HEK293 (cell line): Measurements from ENCODE around the gene THAP11.

Source experiments
- BCL11A ChIP-seq: fragments of 450-650 bp; formaldehyde crosslinking; IDR thresholded peaks from 2 replicates; pipeline ENCODE4 v1.5.1; 2016; ENCODE audit warnings: low read depth, missing biosample characterization, missing genetic modification characterization
- HOXC10 ChIP-seq: sonication (generic); formaldehyde crosslinking; IDR thresholded peaks from 2 replicates; pipeline ENCODE4 v1.8.1; 2023; ENCODE audit warnings: mild to moderate bottlenecking, missing genetic modification reagents
- KLF1 ChIP-seq: fragments of 450-650 bp; formaldehyde crosslinking; IDR thresholded peaks from 2 replicates; pipeline ENCODE4 v1.5.1; 2016; ENCODE audit warnings: missing biosample characterization, missing genetic modification characterization
- REST ChIP-seq: fragments of 450-650 bp; formaldehyde crosslinking; IDR thresholded peaks from 2 replicates; pipeline ENCODE4 v1.5.1; 2016; ENCODE audit warnings: missing biosample characterization, missing genetic modification characterization
- ZBTB44 ChIP-seq: fragments of 450-650 bp; IDR thresholded peaks from 2 replicates; pipeline ENCODE4 v1.5.1; 2018; ENCODE audit warnings: missing biosample characterization, mild to moderate bottlenecking, missing genetic modification characterization
- ZFHX2 ChIP-seq: fragments of 450-650 bp; formaldehyde crosslinking; conservative IDR thresholded peaks from 2 replicates; pipeline ENCODE4 v1.5.1; 2016; ENCODE audit warnings: missing biosample characterization, missing genetic modification characterization
- ZFP69B ChIP-seq: fragments of 450-650 bp; formaldehyde crosslinking; IDR thresholded peaks from 2 replicates; pipeline ENCODE4 v1.5.1; 2016; ENCODE audit warnings: missing biosample characterization, missing genetic modification characterization
- ZNF140 ChIP-seq: fragments of 450-650 bp; formaldehyde crosslinking; IDR thresholded peaks from 2 replicates; pipeline ENCODE4 v1.5.1; 2016; ENCODE audit warnings: missing biosample characterization, missing genetic modification characterization
- ZNF155 ChIP-seq: fragments of 450-650 bp; formaldehyde crosslinking; IDR thresholded peaks from 2 replicates; pipeline ENCODE4 v1.5.1; 2016; ENCODE audit warnings: missing biosample characterization, missing genetic modification characterization
- ZNF169 ChIP-seq: fragments of 450-650 bp; formaldehyde crosslinking; IDR thresholded peaks from 2 replicates; pipeline ENCODE4 v1.5.1; 2016; ENCODE audit warnings: missing biosample characterization, missing genetic modification characterization
- ZNF19 ChIP-seq: fragments of 450-650 bp; formaldehyde crosslinking; IDR thresholded peaks from 2 replicates; pipeline ENCODE4; 2016; ENCODE audit warnings: missing biosample characterization, missing genetic modification characterization, low read depth
- ZNF350 ChIP-seq: fragments of 450-650 bp; formaldehyde crosslinking; IDR thresholded peaks from 2 replicates; pipeline ENCODE4 v1.5.0; 2017; ENCODE audit warnings: missing biosample characterization, mild to moderate bottlenecking, missing genetic modification characterization
- ZNF366 ChIP-seq: fragments of 450-650 bp; formaldehyde crosslinking; conservative IDR thresholded peaks from 2 replicates; pipeline ENCODE4 v1.5.1; 2016; ENCODE audit warnings: missing biosample characterization, missing genetic modification characterization
- ZNF394 ChIP-seq: fragments of 450-650 bp; formaldehyde crosslinking; IDR thresholded peaks from 2 replicates; pipeline ENCODE4 v1.5.1; 2016; ENCODE audit warnings: missing biosample characterization, missing genetic modification characterization, mild to moderate bottlenecking, moderate library complexity, borderline replicate concordance
- ZNF510 ChIP-seq: fragments of 450-650 bp; formaldehyde crosslinking; IDR thresholded peaks from 2 replicates; pipeline ENCODE4 v1.5.1; 2018; ENCODE audit warnings: mild to moderate bottlenecking, missing genetic modification characterization, missing biosample characterization; ENCODE audit not compliant: insufficient replicate concordance
- ZNF529 ChIP-seq: fragments of 450-650 bp; formaldehyde crosslinking; IDR thresholded peaks from 2 replicates; pipeline ENCODE4 v1.5.1; 2017; ENCODE audit warnings: missing genetic modification characterization, missing biosample characterization; ENCODE audit not compliant: insufficient replicate concordance
- ZNF530 ChIP-seq: fragments of 450-650 bp; formaldehyde crosslinking; IDR thresholded peaks from 2 replicates; pipeline ENCODE4 v1.5.1; 2016; ENCODE audit warnings: low read depth, missing biosample characterization, missing genetic modification characterization
- ZNF629 ChIP-seq: fragments of 450-650 bp; formaldehyde crosslinking; IDR thresholded peaks from 2 replicates; pipeline ENCODE4 v1.5.1; 2017; ENCODE audit warnings: missing biosample characterization, missing genetic modification characterization
- ZNF664 ChIP-seq: fragments of 450-650 bp; formaldehyde crosslinking; IDR thresholded peaks from 2 replicates; pipeline ENCODE4 v1.5.1; 2016; ENCODE audit warnings: missing biosample characterization, missing genetic modification characterization
- ZNF707 ChIP-seq: fragments of 450-650 bp; formaldehyde crosslinking; IDR thresholded peaks from 2 replicates; pipeline ENCODE4 v1.5.1; 2016; ENCODE audit warnings: missing biosample characterization, missing genetic modification characterization
- ZNF777 ChIP-seq: fragments of 450-650 bp; formaldehyde crosslinking; IDR thresholded peaks from 2 replicates; pipeline ENCODE4 v1.5.1; 2017; ENCODE audit warnings: missing biosample characterization, missing genetic modification characterization, borderline replicate concordance
- ZNF830 ChIP-seq: fragments of 450-650 bp; IDR thresholded peaks from 2 replicates; pipeline ENCODE4 v1.5.0; 2018; ENCODE audit warnings: missing biosample characterization, missing genetic modification characterization, low read depth, mild to moderate bottlenecking, moderate library complexity
- ZSCAN16 ChIP-seq: fragments of 450-650 bp; formaldehyde crosslinking; IDR thresholded peaks from 2 replicates; pipeline ENCODE4 v1.5.1; 2016; ENCODE audit warnings: missing biosample characterization, missing genetic modification characterization
- TF ChIP-seq, protein P1 (sequence below): fragments of 450-650 bp; formaldehyde crosslinking; IDR thresholded peaks from 2 replicates; pipeline ENCODE4 v1.5.1; 2016; ENCODE audit warnings: missing biosample characterization, missing genetic modification characterization, low read depth
- TF ChIP-seq, protein P2 (sequence below): fragments of 450-650 bp; formaldehyde crosslinking; conservative IDR thresholded peaks from 2 replicates; pipeline ENCODE4 v1.5.1; 2016; ENCODE audit warnings: low read depth, missing biosample characterization, missing genetic modification characterization
- TF ChIP-seq, protein P3 (sequence below): fragments of 450-650 bp; formaldehyde crosslinking; IDR thresholded peaks from 2 replicates; pipeline ENCODE4 v1.5.1; 2016; ENCODE audit warnings: missing biosample characterization, missing genetic modification characterization
- TF ChIP-seq, protein P4 (sequence below): fragments of 450-650 bp; IDR thresholded peaks from 2 replicates; pipeline ENCODE4 v1.5.1; 2018; ENCODE audit warnings: missing biosample characterization, missing genetic modification characterization

The THAP11 gene

DNA sequence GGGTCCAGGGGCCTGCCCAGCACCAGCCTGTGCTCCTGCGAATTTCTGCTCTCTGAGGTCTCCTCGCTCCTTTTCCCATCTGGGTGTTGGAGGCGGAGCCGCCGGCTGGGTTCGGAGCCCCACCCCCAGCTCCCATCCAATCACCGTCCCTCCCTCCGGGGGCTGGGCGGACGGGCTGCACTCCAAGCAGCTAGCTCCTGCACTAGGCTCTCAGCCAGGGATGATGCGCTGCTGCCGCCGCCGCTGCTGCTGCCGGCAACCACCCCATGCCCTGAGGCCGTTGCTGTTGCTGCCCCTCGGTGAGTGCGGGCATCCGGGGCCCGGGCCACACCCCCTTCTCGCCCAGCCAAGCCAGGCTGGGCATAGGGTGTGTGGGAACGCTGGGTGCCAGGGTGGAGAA is 42.6 kb downstream of the THAP11 start, which contains the start of gene NRN1L (continued):
- TF ChIP-seq ZNF777 (tag by site-specific recombination) (no peak), KLF1 (0 out of 2 replicates have a peak, but pooled peaks have one; percentile 61), ZNF530 (tag by site-specific recombination) (no peak), ZNF350 (tag by site-specific recombination) (no peak), ZNF19 (tag by site-specific recombination) (no peak), ZFP69B (tag by site-specific recombination) (no peak), HOXC10 (CRISPR knock-in tag) (no peak), REST (no peak), ZNF155 (tag by site-specific recombination) (no peak), ZNF629 (no peak), ZNF394 (tag by site-specific recombination) (no peak), ZNF664 (no peak), ZNF366 (no peak), BCL11A (no peak), ZBTB44 (tag by site-specific recombination) (peak; percentile 99), ZNF830 (tag by site-specific recombination) (no peak), ZNF707 (tag by site-specific recombination) (no peak), ZSCAN16 (tag by site-specific recombination) (no peak), ZNF529 (tag by site-specific recombination) (no peak), ZFHX2 (no peak), ZNF510 (no peak), ZNF169 (tag by site-specific recombination) (no peak), ZNF140 (tag by site-specific recombination) (no peak)
- TF ChIP-seq, protein P1, sequence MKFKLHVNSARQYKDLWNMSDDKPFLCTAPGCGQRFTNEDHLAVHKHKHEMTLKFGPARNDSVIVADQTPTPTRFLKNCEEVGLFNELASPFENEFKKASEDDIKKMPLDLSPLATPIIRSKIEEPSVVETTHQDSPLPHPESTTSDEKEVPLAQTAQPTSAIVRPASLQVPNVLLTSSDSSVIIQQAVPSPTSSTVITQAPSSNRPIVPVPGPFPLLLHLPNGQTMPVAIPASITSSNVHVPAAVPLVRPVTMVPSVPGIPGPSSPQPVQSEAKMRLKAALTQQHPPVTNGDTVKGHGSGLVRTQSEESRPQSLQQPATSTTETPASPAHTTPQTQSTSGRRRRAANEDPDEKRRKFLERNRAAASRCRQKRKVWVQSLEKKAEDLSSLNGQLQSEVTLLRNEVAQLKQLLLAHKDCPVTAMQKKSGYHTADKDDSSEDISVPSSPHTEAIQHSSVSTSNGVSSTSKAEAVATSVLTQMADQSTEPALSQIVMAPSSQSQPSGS (tag by site-specific recombination): no peak
- TF ChIP-seq, protein P2, sequence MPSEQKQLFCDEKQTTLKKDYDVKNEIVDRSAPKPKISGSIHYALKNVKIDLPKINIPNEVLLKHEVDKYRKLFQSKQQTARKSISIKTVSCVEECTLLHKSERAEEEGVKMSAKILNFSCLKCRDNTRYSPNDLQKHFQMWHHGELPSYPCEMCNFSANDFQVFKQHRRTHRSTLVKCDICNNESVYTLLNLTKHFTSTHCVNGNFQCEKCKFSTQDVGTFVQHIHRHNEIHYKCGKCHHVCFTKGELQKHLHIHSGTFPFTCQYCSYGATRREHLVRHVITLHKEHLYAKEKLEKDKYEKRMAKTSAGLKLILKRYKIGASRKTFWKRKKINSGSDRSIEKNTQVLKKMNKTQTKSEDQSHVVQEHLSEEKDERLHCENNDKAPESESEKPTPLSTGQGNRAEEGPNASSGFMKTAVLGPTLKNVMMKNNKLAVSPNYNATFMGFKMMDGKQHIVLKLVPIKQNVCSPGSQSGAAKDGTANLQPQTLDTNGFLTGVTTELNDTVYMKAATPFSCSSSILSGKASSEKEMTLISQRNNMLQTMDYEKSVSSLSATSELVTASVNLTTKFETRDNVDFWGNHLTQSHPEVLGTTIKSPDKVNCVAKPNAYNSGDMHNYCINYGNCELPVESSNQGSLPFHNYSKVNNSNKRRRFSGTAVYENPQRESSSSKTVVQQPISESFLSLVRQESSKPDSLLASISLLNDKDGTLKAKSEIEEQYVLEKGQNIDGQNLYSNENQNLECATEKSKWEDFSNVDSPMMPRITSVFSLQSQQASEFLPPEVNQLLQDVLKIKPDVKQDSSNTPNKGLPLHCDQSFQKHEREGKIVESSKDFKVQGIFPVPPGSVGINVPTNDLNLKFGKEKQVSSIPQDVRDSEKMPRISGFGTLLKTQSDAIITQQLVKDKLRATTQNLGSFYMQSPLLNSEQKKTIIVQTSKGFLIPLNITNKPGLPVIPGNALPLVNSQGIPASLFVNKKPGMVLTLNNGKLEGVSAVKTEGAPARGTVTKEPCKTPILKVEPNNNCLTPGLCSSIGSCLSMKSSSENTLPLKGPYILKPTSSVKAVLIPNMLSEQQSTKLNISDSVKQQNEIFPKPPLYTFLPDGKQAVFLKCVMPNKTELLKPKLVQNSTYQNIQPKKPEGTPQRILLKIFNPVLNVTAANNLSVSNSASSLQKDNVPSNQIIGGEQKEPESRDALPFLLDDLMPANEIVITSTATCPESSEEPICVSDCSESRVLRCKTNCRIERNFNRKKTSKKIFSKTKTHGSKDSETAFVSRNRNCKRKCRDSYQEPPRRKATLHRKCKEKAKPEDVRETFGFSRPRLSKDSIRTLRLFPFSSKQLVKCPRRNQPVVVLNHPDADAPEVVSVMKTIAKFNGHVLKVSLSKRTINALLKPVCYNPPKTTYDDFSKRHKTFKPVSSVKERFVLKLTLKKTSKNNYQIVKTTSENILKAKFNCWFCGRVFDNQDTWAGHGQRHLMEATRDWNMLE (tag by site-specific recombination): no peak
- TF ChIP-seq, protein P3, sequence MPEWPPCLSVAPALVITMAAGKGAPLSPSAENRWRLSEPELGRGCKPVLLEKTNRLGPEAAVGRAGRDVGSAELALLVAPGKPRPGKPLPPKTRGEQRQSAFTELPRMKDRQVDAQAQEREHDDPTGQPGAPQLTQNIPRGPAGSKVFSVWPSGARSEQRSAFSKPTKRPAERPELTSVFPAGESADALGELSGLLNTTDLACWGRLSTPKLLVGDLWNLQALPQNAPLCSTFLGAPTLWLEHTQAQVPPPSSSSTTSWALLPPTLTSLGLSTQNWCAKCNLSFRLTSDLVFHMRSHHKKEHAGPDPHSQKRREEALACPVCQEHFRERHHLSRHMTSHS: no peak
- TF ChIP-seq, protein P4, sequence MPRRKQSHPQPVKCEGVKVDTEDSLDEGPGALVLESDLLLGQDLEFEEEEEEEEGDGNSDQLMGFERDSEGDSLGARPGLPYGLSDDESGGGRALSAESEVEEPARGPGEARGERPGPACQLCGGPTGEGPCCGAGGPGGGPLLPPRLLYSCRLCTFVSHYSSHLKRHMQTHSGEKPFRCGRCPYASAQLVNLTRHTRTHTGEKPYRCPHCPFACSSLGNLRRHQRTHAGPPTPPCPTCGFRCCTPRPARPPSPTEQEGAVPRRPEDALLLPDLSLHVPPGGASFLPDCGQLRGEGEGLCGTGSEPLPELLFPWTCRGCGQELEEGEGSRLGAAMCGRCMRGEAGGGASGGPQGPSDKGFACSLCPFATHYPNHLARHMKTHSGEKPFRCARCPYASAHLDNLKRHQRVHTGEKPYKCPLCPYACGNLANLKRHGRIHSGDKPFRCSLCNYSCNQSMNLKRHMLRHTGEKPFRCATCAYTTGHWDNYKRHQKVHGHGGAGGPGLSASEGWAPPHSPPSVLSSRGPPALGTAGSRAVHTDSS (tag by site-specific recombination): no peak
